Subcutaneous adipose tissue (tissue), 4 donors: ENCODE measurements around the gene GOLPH3. TPM values are rescaled to one million over a fixed set of nuclear protein-coding genes. Genes with fewer than 3 reads are reported as not detected.

Experiments
- total RNA-seq, 4 donors: library from RNA; depleted of rRNA; stranded (reverse); fragments of >200 nt; gene quantifications; one replicate each; pipeline ENCODE4 v1.1.0, GENCODE V29; 2016
- TF ChIP-seq, protein P1 (sequence below): fragments of 450-650 bp; IDR thresholded peaks from one replicate; pipeline ENCODE4 v1.5.1; 2016; ENCODE audit warnings: low read depth, mild to moderate bottlenecking, control low read depth, antibody characterized with exemption, moderate library complexity

The GOLPH3 gene
- total RNA-seq, 4 donors from 2014 or later, result 78.9 to 122 (median 87.5) TPM

DNA sequence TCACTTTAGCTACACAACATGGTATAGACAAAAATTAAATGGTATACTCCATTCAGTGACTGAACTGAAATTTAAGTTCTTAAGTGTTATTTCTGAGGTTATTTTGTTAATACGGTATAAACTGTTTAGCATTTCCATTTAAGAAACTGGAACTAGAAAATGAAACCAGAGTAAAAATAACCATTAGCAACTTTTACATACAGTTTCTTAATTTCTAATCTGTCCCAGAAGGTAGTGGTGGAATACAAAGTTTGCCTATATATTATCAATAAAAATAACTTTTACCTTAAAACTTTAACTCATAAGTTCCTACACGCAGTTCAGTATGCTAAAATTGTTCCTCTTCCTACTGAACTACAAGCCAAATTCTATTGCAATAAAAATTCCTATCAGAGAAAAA lies 10.3 kb downstream of the GOLPH3 start:
- TF ChIP-seq, protein P1, sequence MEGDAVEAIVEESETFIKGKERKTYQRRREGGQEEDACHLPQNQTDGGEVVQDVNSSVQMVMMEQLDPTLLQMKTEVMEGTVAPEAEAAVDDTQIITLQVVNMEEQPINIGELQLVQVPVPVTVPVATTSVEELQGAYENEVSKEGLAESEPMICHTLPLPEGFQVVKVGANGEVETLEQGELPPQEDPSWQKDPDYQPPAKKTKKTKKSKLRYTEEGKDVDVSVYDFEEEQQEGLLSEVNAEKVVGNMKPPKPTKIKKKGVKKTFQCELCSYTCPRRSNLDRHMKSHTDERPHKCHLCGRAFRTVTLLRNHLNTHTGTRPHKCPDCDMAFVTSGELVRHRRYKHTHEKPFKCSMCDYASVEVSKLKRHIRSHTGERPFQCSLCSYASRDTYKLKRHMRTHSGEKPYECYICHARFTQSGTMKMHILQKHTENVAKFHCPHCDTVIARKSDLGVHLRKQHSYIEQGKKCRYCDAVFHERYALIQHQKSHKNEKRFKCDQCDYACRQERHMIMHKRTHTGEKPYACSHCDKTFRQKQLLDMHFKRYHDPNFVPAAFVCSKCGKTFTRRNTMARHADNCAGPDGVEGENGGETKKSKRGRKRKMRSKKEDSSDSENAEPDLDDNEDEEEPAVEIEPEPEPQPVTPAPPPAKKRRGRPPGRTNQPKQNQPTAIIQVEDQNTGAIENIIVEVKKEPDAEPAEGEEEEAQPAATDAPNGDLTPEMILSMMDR, result no peak

DNA sequence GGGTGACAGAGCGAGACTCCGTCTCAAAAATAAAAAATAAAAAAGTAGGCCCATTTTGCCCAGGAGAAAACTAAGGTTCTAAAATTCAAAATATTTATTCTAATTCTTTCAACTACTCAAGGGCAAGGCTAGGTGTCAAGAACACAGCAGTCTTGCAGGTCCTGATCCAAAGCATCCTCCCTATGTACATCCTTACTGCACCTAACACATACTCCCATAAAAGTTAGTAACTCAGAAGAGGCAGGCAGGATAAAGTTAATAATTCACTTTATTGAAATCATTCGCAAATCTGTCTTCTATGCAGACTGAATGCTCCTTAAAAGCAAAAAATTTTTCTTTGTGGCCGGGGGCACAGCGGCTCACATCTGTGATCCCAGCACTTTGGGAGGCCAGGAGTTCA lies 11.1 kb downstream of the GOLPH3 start:
- TF ChIP-seq, protein P1, result no peak

DNA sequence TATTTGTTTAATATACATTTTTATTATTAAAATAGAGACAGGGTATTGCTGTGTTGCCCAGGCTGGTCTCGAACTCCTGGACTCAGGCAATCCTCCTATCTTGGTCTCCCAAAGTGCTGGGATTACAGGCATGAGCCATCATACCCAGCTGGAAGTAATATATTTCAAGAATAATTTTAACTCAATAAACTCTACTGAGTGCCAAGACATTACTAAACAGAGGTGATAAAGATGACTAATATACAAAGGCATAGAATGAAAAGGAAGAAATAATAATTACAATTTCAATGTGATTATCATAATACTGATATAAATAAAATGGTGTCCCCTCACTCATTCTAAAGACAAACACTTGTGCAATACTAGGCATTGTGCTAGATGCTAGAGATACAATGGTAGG lies 13.9 kb downstream of the GOLPH3 start:
- TF ChIP-seq, protein P1, result no peak

DNA sequence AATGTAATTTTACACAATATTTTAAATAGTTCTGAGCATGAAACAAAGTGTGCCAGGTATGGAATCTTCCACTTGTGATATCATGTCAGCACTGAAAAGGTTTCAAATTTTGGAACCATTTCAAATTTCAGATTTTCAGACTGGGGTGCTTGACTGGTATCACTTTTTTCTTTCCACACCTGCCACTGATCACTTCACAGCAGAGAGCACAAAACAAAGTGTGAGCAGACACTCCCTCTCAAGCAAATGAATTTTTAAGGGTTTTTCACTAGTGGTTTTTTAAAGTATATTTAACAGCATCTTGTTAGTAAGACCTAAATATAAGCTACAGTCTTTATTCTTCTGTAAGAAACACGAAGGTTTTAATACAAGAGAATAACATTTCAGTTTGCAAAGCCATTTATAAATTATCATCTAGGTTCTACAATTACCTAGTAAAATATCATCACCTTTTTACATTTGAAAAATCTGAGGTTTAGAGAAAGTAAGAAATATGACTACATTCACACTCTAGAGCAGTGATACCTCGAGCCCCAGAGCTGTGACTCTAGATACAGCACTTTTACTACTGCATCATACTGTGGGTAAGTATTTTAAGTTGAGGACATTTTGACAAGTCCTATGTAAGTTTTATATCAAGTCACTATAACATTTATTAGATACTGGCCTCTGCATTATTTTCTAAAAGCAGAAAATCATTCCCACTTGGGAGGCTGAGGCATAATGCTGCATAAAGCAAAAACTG lies 14.6 kb downstream of the GOLPH3 start:
- TF ChIP-seq, protein P1, result no peak

DNA sequence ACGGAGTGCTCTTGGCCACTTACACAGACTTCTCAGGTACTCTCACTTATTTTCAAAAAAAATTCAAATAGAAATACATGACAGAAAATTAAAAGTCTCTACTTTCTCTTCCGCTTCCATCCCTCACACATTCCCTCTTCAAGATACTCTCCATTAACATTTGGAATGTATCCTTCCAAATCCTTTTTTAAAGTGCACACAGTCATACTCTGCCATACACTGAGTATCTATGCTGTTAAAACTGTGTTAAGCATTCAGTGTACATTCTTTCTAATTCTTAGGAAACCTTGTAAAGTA lies 15.5 kb downstream of the GOLPH3 start:
- TF ChIP-seq, protein P1, result no peak

DNA sequence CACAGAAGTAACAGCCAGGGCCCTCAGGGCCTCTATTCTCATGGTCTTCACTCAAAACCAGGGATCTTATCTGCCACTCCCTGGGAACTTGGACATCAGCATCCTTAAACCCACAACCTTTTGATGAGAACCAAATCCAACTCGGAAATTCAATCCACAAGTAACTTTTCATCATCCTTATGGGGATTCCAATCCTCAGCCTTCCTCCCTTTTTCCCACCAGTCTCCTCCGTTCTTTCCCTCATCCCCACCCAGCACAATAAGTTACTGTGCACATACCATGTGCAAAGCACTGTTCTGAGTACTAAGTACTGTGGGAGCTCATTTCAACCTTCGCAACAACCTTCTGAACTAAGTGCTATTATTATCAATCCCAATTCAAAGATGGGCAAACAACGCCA lies 17.0 kb downstream of the GOLPH3 start:
- TF ChIP-seq, protein P1, result no peak

DNA sequence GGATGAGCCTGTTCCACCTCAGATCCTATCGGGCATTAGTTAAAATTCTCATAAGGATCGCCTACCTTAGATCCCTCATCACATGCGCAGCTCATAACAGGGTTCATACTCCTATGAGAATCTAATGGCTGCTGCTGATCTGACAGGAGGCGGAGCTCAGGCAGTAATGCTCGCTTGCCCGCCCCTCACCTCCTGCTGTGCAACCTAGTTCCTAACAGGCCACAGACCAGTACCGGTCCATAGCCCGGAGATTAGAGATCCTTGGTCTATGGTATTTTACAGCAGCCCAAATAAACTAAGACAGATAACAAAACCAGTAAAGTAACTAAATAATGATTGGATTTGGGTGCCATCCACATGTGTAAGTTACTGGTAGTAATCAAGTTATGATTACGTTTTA lies 17.5 kb downstream of the GOLPH3 start:
- TF ChIP-seq, protein P1, result no peak
